ENCODE data around the gene CCT6B. TPM values are rescaled to one million over a fixed set of nuclear protein-coding genes. Genes with fewer than 3 reads are reported as not detected.
A peak's percentile ranks its signal among the peaks of the same experiment; 100 is the strongest.

CCT6B gene
- polyA plus RNA-seq, 2 of the 4 experiments (the other 2 are of a cell fraction), result 0.77 to 3.1 TPM

DNA sequence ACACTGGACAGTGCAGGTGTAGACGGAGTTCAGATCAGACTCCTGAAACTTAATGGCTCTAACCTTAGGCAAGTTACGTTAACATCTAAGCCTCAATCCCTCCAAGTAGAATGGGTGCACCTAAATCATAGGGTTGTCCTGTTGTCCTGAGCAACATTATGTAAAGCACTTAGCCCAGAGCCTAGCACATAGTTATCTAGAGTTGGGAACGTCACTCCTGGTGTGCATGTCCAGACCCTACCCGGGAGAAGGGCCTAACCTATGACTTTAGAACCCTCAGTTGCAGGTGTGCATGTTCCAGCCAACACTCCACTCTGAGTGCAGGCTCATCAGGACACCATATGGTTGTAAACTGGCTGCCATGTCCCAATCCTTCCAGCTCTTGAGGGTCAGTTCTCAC lies 45.1 kb upstream of the CCT6B start (continued):
- TF ChIP-seq PBX3 (IDR thresholded peaks at IDR 0.05) (no peak), PHF8 (IDR thresholded peaks at IDR 0.05; ENCODE audit: borderline replicate concordance, low read depth) (no peak), NFE2L2 (conservative IDR thresholded peaks at IDR 0.05; ENCODE audit: low read length) (no peak), CHD4 (IDR thresholded peaks at IDR 0.05; ENCODE audit: borderline replicate concordance) (no peak), MYC (IDR thresholded peaks at IDR 0.05; ENCODE audit: borderline replicate concordance, low read length) (no peak), ZFP36 (IDR thresholded peaks at IDR 0.05; ENCODE audit: borderline replicate concordance, partially characterized antibody) (no peak), CBX8 (IDR thresholded peaks at IDR 0.05) (no peak)
- TF ChIP-seq, protein P1, sequence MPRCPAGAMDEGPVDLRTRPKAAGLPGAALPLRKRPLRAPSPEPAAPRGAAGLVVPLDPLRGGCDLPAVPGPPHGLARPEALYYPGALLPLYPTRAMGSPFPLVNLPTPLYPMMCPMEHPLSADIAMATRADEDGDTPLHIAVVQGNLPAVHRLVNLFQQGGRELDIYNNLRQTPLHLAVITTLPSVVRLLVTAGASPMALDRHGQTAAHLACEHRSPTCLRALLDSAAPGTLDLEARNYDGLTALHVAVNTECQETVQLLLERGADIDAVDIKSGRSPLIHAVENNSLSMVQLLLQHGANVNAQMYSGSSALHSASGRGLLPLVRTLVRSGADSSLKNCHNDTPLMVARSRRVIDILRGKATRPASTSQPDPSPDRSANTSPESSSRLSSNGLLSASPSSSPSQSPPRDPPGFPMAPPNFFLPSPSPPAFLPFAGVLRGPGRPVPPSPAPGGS (IDR thresholded peaks at IDR 0.05), result no peak

DNA sequence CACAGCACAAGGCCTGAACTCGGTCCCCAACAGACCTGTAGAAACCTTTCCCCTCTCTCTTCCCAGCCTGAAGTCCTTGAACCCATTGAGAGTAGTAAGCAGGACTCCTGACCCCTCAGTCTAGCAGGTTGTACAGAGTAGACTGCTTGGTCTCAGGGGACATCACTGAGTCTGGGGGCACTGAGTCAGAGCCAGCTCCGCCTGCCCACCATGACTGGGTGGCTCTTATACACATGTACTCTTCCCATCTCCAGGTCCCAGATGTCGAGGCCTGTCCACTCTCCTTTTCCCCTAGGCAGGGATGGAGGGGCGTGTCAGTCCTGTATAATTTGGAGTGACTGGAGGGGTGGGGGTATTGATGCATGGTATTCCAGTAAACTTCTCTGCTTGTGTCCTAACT lies 42.5 kb upstream of the CCT6B start:
- ATAC-seq (peak in 1 of 2 experiments; percentile 5; a peak in 3 of 6 replicates), DNase-seq (ENCODE audit: low read depth in 1 of 2, low spot score in 1 of 2) (no peak), FAIRE-seq (no peak)
- 94% methylated on average over 4 of the region's 4 CpGs for WGBS (ENCODE audit: missing lambda C conversion rate)
- TF ChIP-seq MYC (IDR thresholded peaks at IDR 0.05; ENCODE audit: borderline replicate concordance, low read length) (no peak), ESRRA (IDR thresholded peaks at IDR 0.05; ENCODE audit: borderline replicate concordance, low read length) (no peak), POLR2AphosphoS2 (conservative IDR thresholded peaks at IDR 0.05; ENCODE audit: low read length) (no peak; the same call in 1 of the 2 replicates), HDAC2 (IDR thresholded peaks at IDR 0.05) (no peak), NR3C1 (IDR thresholded peaks at IDR 0.05) (no peak), SMC3 (IDR thresholded peaks at IDR 0.05) (no peak), FOSB (CRISPR knock-in tag; IDR thresholded peaks at IDR 0.05) (no peak), REST (IDR thresholded peaks at IDR 0.05) (no peak), CEBPB (IDR thresholded peaks at IDR 0.05) (no peak), TFCP2L1 (CRISPR knock-in tag; IDR thresholded peaks at IDR 0.05) (no peak), USF2 (IDR thresholded peaks at IDR 0.05) (no peak), FOXS1 (CRISPR knock-in tag; IDR thresholded peaks at IDR 0.05) (no peak), JUNB (IDR thresholded peaks at IDR 0.05) (no peak), ZNF302 (CRISPR knock-in tag; IDR thresholded peaks at IDR 0.05) (no peak), KDM5A (IDR thresholded peaks at IDR 0.05) (no peak), CBX8 (IDR thresholded peaks at IDR 0.05) (no peak), RNF2 (IDR thresholded peaks at IDR 0.05; ENCODE audit: borderline replicate concordance, low read depth) (no peak), RAD21 (conservative IDR thresholded peaks at IDR 0.05 in 1 of 2, IDR thresholded peaks at IDR 0.05 in 1 of 2) (no peak)
- TF ChIP-seq, protein P2, sequence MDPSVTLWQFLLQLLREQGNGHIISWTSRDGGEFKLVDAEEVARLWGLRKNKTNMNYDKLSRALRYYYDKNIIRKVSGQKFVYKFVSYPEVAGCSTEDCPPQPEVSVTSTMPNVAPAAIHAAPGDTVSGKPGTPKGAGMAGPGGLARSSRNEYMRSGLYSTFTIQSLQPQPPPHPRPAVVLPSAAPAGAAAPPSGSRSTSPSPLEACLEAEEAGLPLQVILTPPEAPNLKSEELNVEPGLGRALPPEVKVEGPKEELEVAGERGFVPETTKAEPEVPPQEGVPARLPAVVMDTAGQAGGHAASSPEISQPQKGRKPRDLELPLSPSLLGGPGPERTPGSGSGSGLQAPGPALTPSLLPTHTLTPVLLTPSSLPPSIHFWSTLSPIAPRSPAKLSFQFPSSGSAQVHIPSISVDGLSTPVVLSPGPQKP (IDR thresholded peaks at IDR 0.05; ENCODE audit: low read depth, low read length), result no peak
- POLR2A ChIA-PET, result no interaction called here
- Histone ChIP-seq H3K27ac (no peak overlapping the region), H3K4me3 (no peak overlapping the region), H3K9me3 (no peaks in the 10 kb centered on the region), H3K4me2 (no peak overlapping the region), H3K4me1 (0 out of 3 replicates have a peak, but pooled peaks cover 3% of the 10 kb centered on the region)
- CTCF ChIA-PET, result interaction anchor here (1.0 to 3.6 kb wide), 4 partner anchors 9 to 116 kb away, joined by 3 to 17 read pairs (median 3); partner anchors contain the start of gene RAD51D

All from A549 (cell line).